IPS-18c (cell line): Measurements from ENCODE around the gene BIRC6.
A peak's percentile ranks its signal among the peaks of the same experiment; 100 is the strongest.
"Not testable (repeated sequence)": the region's sequence is repeated elsewhere in the genome, so short reads cannot be mapped to it uniquely, and the experiment has no call there.

Experiments used
- H3K4me3 ChIP-seq: 2 replicates; pipeline ENCODE4 v1.7.0; 2013; ENCODE audit warnings: low read depth, mild to moderate bottlenecking, low read length, moderate library complexity; ENCODE audit not compliant: insufficient read depth
- H3K9me3 ChIP-seq: one replicate; pipeline ENCODE4 v1.6.1; 2013; ENCODE audit warnings: mild to moderate bottlenecking, low read length, moderate library complexity; ENCODE audit not compliant: control insufficient read depth, insufficient read depth

BIRC6 gene

GRCh38 chr2:32356681-32357317 lies at the start of gene BIRC6:
BIRC6 (plus strand) TSS chr2:32357023; CDS start chr2:32357162, 139 bp downstream.
- Histone ChIP-seq H3K4me3 (peak within 1 kb of the TSS; percentile 97), H3K9me3 (peaks cover 3% of the 10 kb centered on the region)

- no peak overlapping the region for H3K4me3 ChIP-seq
- H3K9me3 ChIP-seq = no peaks in the 10 kb centered on the region
Observed at GRCh38 chr2:32310577-32310976, 46.2 kb upstream of the BIRC6 start.

GRCh38 chr2:32314886-32315285 lies 41.9 kb upstream of the BIRC6 start:
- H3K9me3 ChIP-seq = no peaks in the 10 kb centered on the region
- no peak overlapping the region for H3K4me3 ChIP-seq

GRCh38 chr2:32328679-32329078 lies 28.1 kb upstream of the BIRC6 start:
- H3K9me3 ChIP-seq, H3K4me3 ChIP-seq: not testable (repeated sequence)

- H3K4me3 ChIP-seq, H3K9me3 ChIP-seq: not testable (repeated sequence)
Observed at GRCh38 chr2:32329180-32329980, 27.4 kb upstream of the BIRC6 start.

GRCh38 chr2:32330136-32330535 lies 26.7 kb upstream of the BIRC6 start:
- Histone ChIP-seq H3K9me3 (no peaks in the 10 kb centered on the region), H3K4me3 (no peak overlapping the region)

- no peaks in the 10 kb centered on the region for H3K9me3 ChIP-seq
- H3K4me3 ChIP-seq = no peak overlapping the region
Observed at GRCh38 chr2:32342801-32343200, 14.0 kb upstream of the BIRC6 start.

- H3K4me3 ChIP-seq, H3K9me3 ChIP-seq: not testable (repeated sequence)
Observed at GRCh38 chr2:32350797-32351196, 6.0 kb upstream of the BIRC6 start.

GRCh38 chr2:32355976-32356680 lies 695 bp upstream of the BIRC6 start:
- Histone ChIP-seq H3K4me3 (peak overlapping the region; percentile 97), H3K9me3 (peaks cover 3% of the 10 kb centered on the region)

GRCh38 chr2:32357318-32358110 lies 691 bp downstream of the BIRC6 start:
- Histone ChIP-seq H3K9me3 (peaks cover 6% of the 10 kb centered on the region), H3K4me3 (peak overlapping the region; percentile 97)

- Histone ChIP-seq H3K4me3 (peak overlapping the region; percentile 97), H3K9me3 (peaks cover 6% of the 10 kb centered on the region)
Observed at GRCh38 chr2:32358111-32358482, 1.3 kb downstream of the BIRC6 start.

GRCh38 chr2:32360416-32360815 lies 3.6 kb downstream of the BIRC6 start:
- peaks cover 6% of the 10 kb centered on the region for H3K9me3 ChIP-seq
- H3K4me3 ChIP-seq = no peak overlapping the region

GRCh38 chr2:32362997-32363396 lies 6.2 kb downstream of the BIRC6 start:
- H3K9me3 ChIP-seq, H3K4me3 ChIP-seq: not testable (repeated sequence)

- Histone ChIP-seq H3K9me3 (peaks cover 3% of the 10 kb centered on the region), H3K4me3 (no peak overlapping the region)
Observed at GRCh38 chr2:32363597-32363996, 6.8 kb downstream of the BIRC6 start.

- not testable (repeated sequence) for H3K9me3 ChIP-seq, H3K4me3 ChIP-seq
Observed at GRCh38 chr2:32364290-32364689, 7.5 kb downstream of the BIRC6 start.

- H3K9me3 ChIP-seq, H3K4me3 ChIP-seq: not testable (repeated sequence)
Observed at GRCh38 chr2:32365679-32366078, 8.9 kb downstream of the BIRC6 start.

GRCh38 chr2:32366595-32366994 lies 9.8 kb downstream of the BIRC6 start:
- Histone ChIP-seq H3K9me3 (peaks cover 3% of the 10 kb centered on the region), H3K4me3 (no peak overlapping the region)
